GM20000 (cell line): ENCODE measurements around the gene NMT1.

ENCODE experiments used
- DNase-seq: peaks from one replicate; pipeline ENCODE4 v3.0.0; 2012; ENCODE audit warnings: low spot score
- TF ChIP-seq, protein P1 (sequence below): IDR thresholded peaks from 2 replicates; pipeline ENCODE4 v1.5.1; 2012; ENCODE audit warnings: mild to moderate bottlenecking, control low read depth; ENCODE audit errors: extremely low read depth, missing control alignments

Gene NMT1

DNA sequence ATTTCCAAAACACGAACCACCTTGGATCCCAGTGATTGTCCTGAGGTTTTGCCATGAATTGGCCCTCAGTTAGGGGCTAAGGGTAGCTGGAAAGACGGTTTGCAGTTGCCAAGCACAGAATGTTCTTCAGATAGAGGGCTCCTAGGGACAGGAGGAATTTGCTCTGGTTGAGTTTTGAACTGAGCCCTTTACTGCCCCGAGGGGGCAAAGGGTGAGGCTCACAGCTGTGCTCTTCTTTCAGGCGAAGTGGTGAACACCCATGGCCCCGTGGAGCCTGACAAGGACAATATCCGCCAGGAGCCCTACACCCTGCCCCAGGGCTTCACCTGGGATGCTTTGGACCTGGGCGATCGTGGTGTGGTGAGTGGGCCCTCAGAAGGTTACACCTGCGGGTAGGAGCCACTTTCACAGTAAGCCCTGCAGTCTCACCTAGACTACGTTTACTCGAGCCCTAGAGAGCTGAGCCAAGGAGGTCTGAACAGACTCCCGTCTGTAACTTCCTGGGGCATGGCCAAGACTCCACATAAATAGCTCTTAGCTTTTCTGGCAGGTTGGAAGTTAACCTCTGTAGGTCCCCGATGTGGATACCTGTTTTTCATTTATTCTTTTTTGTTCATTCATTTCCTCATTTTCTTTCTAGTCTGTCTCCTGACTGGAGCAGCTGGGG lies 32.5 kb downstream of the NMT1 start:
- DNase-seq: no peak
- TF ChIP-seq, protein P1, sequence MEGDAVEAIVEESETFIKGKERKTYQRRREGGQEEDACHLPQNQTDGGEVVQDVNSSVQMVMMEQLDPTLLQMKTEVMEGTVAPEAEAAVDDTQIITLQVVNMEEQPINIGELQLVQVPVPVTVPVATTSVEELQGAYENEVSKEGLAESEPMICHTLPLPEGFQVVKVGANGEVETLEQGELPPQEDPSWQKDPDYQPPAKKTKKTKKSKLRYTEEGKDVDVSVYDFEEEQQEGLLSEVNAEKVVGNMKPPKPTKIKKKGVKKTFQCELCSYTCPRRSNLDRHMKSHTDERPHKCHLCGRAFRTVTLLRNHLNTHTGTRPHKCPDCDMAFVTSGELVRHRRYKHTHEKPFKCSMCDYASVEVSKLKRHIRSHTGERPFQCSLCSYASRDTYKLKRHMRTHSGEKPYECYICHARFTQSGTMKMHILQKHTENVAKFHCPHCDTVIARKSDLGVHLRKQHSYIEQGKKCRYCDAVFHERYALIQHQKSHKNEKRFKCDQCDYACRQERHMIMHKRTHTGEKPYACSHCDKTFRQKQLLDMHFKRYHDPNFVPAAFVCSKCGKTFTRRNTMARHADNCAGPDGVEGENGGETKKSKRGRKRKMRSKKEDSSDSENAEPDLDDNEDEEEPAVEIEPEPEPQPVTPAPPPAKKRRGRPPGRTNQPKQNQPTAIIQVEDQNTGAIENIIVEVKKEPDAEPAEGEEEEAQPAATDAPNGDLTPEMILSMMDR: no peak

- DNase-seq: no peak
- TF ChIP-seq, protein P1: peak; percentile 13
Observed at GRCh38 chr17:45096141-45096540, 35.0 kb downstream of the NMT1 start.

DNA sequence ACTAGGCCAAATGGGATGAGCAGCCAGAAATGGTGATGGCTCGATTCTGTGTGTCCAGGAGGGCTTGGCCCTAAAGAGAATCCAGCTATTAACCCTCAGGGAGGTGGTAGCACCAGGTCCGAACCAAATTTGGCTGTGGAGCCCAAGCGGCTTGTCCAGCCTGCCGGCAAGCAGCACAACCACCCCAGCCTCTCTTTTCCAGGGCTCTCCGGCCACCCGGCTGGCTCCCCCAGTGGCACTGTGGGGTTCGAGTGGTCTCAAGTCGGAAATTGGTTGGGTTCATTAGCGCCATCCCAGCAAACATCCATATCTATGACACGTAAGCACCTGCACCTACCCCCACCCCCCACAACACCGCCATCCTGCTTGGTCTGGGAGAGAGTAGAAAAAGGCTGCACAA lies 35.8 kb downstream of the NMT1 start:
- TF ChIP-seq, protein P1: no peak
- DNase-seq: no peak

DNA sequence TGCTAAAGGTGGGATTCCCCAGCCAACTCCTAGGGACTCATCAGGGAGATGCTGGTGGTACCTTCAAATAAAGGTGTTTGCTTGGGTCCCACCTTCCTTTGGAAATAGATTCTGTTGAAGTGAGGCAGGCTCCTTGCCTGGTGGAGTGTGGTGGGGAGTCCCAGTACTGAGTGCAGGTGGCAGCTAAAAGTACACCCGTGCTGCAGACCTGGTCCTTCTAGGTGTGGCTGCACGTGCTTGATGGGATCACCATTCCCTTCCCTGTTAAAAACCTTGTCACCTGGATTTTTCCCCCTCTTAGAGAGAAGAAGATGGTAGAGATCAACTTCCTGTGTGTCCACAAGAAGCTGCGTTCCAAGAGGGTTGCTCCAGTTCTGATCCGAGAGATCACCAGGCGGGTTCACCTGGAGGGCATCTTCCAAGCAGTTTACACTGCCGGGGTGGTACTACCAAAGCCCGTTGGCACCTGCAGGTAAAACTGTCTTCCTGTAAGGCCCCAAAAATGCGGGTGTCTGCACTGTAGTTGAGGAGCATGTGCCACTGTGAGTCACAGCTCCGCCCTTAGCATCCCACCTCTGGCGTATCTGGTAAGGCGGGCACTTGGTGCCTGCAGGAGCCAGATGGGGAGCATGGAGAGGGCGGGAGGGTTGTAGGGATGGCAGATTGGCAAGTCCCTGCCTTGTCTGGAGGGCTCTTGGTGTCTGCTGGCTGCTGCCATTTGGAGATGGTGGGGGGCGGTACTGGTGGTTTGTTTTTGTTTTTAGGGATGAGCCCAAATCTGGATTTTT lies 37.2 kb downstream of the NMT1 start:
- DNase-seq: no peak
- TF ChIP-seq, protein P1: no peak

- DNase-seq: peak; percentile 82
- TF ChIP-seq, protein P1: peak; percentile 74
Observed at GRCh38 chr17:45098869-45099616, 37.9 kb downstream of the NMT1 start.

GRCh38 chr17:45101546-45101882 lies 40.4 kb downstream of the NMT1 start:
- no peak for DNase-seq
- TF ChIP-seq, protein P1: no peak
